Lung (tissue), 12 donors: Measurements from ENCODE around the gene NT5DC2. TPM values are rescaled to one million over a fixed set of nuclear protein-coding genes. Genes with fewer than 3 reads are reported as not detected.

Experiments
- ATAC-seq: fragments of 200-7000 bp; cut with Tn5 transposase; one replicate; pipeline ENCODE4 v1.9.1; 2020; ENCODE audit warnings: moderate number of reproducible peaks; ENCODE audit not compliant: insufficient read depth, low FRiP score
- DNase-seq, 3 donors: peaks; one replicate each; pipeline ENCODE4 v3.0.0-alpha.2; 2013 to 2017
- H3K27ac ChIP-seq, 2 donors: one replicate each; pipeline ENCODE4 v1.5.1; 2013; ENCODE audit warnings: mild to moderate bottlenecking in 2 of 2, moderate library complexity in 2 of 2, control low read depth in 1 of 2, inconsistent platforms in 1 of 2, low read depth in 1 of 2, low read length in 1 of 2
- H3K27me3 ChIP-seq, 3 donors: one replicate each; pipeline ENCODE4 v1.5.1; 2013; ENCODE audit warnings: low read length in 2 of 3; ENCODE audit not compliant: control insufficient read depth in 3 of 3, insufficient read depth in 3 of 3
- H3K36me3 ChIP-seq, 4 donors: one replicate each; pipeline ENCODE4 v1.5.1; 2013; ENCODE audit warnings: low read length in 4 of 4, mild to moderate bottlenecking in 1 of 4, moderate library complexity in 1 of 4; ENCODE audit not compliant: control insufficient read depth in 4 of 4, insufficient read depth in 4 of 4
- H3K4me1 ChIP-seq, 5 donors: one replicate each; pipeline ENCODE4 v1.5.1; 2013; ENCODE audit warnings: low read length in 5 of 5, mild to moderate bottlenecking in 2 of 5, moderate library complexity in 1 of 5; ENCODE audit not compliant: control insufficient read depth in 5 of 5, insufficient read depth in 5 of 5
- H3K4me3 ChIP-seq: one replicate; pipeline ENCODE4 v1.5.1; 2013; ENCODE audit warnings: mild to moderate bottlenecking, control low read depth, moderate library complexity
- H3K9ac ChIP-seq, 2 donors: one replicate each; pipeline ENCODE4 v1.5.1; 2013; ENCODE audit warnings: low read length in 2 of 2, control low read depth in 1 of 2; ENCODE audit not compliant: insufficient read depth in 1 of 2
- H3K9me3 ChIP-seq, 4 donors: one replicate each; pipeline ENCODE4 v1.5.1; 2013; ENCODE audit warnings: low read length in 3 of 4, mild to moderate bottlenecking in 1 of 4, moderate library complexity in 1 of 4; ENCODE audit not compliant: control insufficient read depth in 4 of 4, insufficient read depth in 3 of 4
- CTCF ChIP-seq: IDR thresholded peaks from 2 replicates; pipeline ENCODE4 v1.5.1; 2012; ENCODE audit warnings: mild to moderate bottlenecking; ENCODE audit errors: control extremely low read depth, extremely low read depth
- WGBS, 2 donors: extraction: QIAGEN DNeasy Blood & Tissue Kit; methylation state at CpG; one replicate each; pipeline ENCODE4 v1.1.7; 2013; 5-methylcytosine and 5-hydroxymethylcytosine counted together
- polyA plus RNA-seq, 2 donors: library from polyadenylated mRNA; stranded (reverse); fragments of 200-250 nt; gene quantifications; one replicate each; pipeline ENCODE4 v1.2.1, GENCODE V29; 2013
- total RNA-seq, 2 donors: library from RNA; depleted of rRNA in 1 of 2; stranded (reverse); fragments of >200 nt in 1 of 2; gene quantifications; one replicate each; pipeline ENCODE4 v1.2.1, GENCODE V29; 2014 to 2021
- donor health status: control.
- donor health status: control.
- donor health status: Bipolar disorder and iron deficiency.
- donor health status: healthy.
- donor health status: DM: yes; HTN: yes; CAD: no.

The NT5DC2 gene
- total and polyA plus RNA-seq, 4 donors: 32.7 to 85.6 (median 51.2) TPM

- no peak for TF ChIP-seq CTCF
- no peaks in the 10 kb centered on the region for H3K9me3 ChIP-seq
- no peak overlapping the region for H3K27ac ChIP-seq
- H3K36me3 ChIP-seq: peaks cover 0 to 36% (median 11%) of the 10 kb centered on the region in 4 donors
- no peak overlapping the region for H3K9ac ChIP-seq
- H3K4me3 ChIP-seq: no peak overlapping the region
- H3K4me1 ChIP-seq: peaks cover 0 to 19% (median 15%) of the 10 kb centered on the region in 5 donors
- no peak for DNase-seq
- H3K27me3 ChIP-seq: no peaks in the 10 kb centered on the region
- no peak for ATAC-seq
- 91 to 92% methylated on average over 20 of the region's 20 CpGs for whole genome bisulfite sequencing, 2 donors
These were observed 12.8 kb downstream of the NT5DC2 start for GRCh38 chr3:52520716-52521487.

- H3K36me3 ChIP-seq: peaks cover 0 to 37% (median 11%) of the 10 kb centered on the region in 4 donors
- no peak overlapping the region for H3K27ac ChIP-seq
- H3K9ac ChIP-seq: no peak overlapping the region
- DNase-seq: no peak
- H3K9me3 ChIP-seq: no peaks in the 10 kb centered on the region
- no peak for ATAC-seq
- H3K27me3 ChIP-seq: no peaks in the 10 kb centered on the region
- TF ChIP-seq CTCF: no peak
- no peak overlapping the region for H3K4me3 ChIP-seq
- peaks cover 0 to 12% (median 8%) of the 10 kb centered on the region in 5 donors for H3K4me1 ChIP-seq
- 96% methylated on average over 14 of the region's 14 CpGs for WGBS, 2 donors
These were observed 13.5 kb downstream of the NT5DC2 start for GRCh38 chr3:52520141-52520667.

- Histone ChIP-seq H3K27me3 (no peaks in the 10 kb centered on the region), H3K27ac (no peak overlapping the region), H3K4me1 (peaks cover 0 to 10% (median 4%) of the 10 kb centered on the region in 5 donors), H3K4me3 (no peak overlapping the region), H3K9ac (no peak overlapping the region), H3K36me3 (peaks cover 0 to 38% (median 9%) of the 10 kb centered on the region in 4 donors), H3K9me3 (no peaks in the 10 kb centered on the region)
- no peak for TF ChIP-seq CTCF
- ATAC-seq: no peak
- 93% methylated on average over 22 of the region's 22 CpGs for WGBS, 2 donors
- no peak for DNase-seq
These were observed 14.1 kb downstream of the NT5DC2 start for GRCh38 chr3:52519445-52520140.
